GM21515 (cell line): ENCODE data around the gene ELMOD2.
"Not testable (repeated sequence)": the region's sequence is repeated elsewhere in the genome, so short reads cannot be mapped to it uniquely, and the experiment has no call there.

Experiments used
- ATAC-seq: cut with Tn5 transposase; IDR thresholded peaks from one replicate; pipeline ENCODE4 v1.9.1; 2021; ENCODE audit not compliant: unreplicated experiment

The ELMOD2 gene

GRCh38 chr4:140523857-140524742, at the start of gene ELMOD2:
Gene ELMOD2, plus strand, starts transcription at chr4:140524168. Its CDS starts 1,261 bp downstream, at chr4:140525429.
- peak; percentile 100 for ATAC-seq

GRCh38 chr4:140483445-140483844, 40.5 kb upstream of the ELMOD2 start:
- no peak for ATAC-seq

- no peak for ATAC-seq
Observed at GRCh38 chr4:140485939-140486338, 38.0 kb upstream of the ELMOD2 start.

GRCh38 chr4:140497405-140497746, 26.6 kb upstream of the ELMOD2 start:
- no peak for ATAC-seq

- no peak for ATAC-seq
Observed at GRCh38 chr4:140497747-140498636, 26.0 kb upstream of the ELMOD2 start, which contains the start of gene MGAT4D. Gene MGAT4D, minus strand, starts transcription at chr4:140498293. Its CDS starts 71 bp downstream, at chr4:140498222.

GRCh38 chr4:140499391-140499790, 24.6 kb upstream of the ELMOD2 start:
- no peak for ATAC-seq

- ATAC-seq: no peak
Observed at GRCh38 chr4:140504261-140504660, 19.7 kb upstream of the ELMOD2 start.

- ATAC-seq: not testable (repeated sequence)
Observed at GRCh38 chr4:140513765-140514164, 10.2 kb upstream of the ELMOD2 start.

- no peak for ATAC-seq
Observed at GRCh38 chr4:140515423-140515822, 8.5 kb upstream of the ELMOD2 start.

- ATAC-seq: peak; percentile 12
Observed at GRCh38 chr4:140523370-140523856, 555 bp upstream of the ELMOD2 start.

- no peak for ATAC-seq
Observed at GRCh38 chr4:140529434-140529833, 5.5 kb downstream of the ELMOD2 start.

- no peak for ATAC-seq
Observed at GRCh38 chr4:140533951-140534480, 10.0 kb downstream of the ELMOD2 start.

- peak; percentile 100 for ATAC-seq
Observed at GRCh38 chr4:140556372-140557085, 32.6 kb downstream of the ELMOD2 start.

GRCh38 chr4:140557831-140558435, 34.0 kb downstream of the ELMOD2 start:
- no peak for ATAC-seq

GRCh38 chr4:140559696-140560095, 35.7 kb downstream of the ELMOD2 start:
- ATAC-seq: no peak

- no peak for ATAC-seq
Observed at GRCh38 chr4:140568507-140569306, 44.7 kb downstream of the ELMOD2 start, which contains the start of gene UCP1. Gene UCP1, minus strand, starts transcription at chr4:140568961. Its CDS starts 232 bp downstream, at chr4:140568729.

- no peak for ATAC-seq
Observed at GRCh38 chr4:140569307-140569638, 45.3 kb downstream of the ELMOD2 start.

GRCh38 chr4:140571620-140572019, 47.7 kb downstream of the ELMOD2 start:
- no peak for ATAC-seq

- no peak for ATAC-seq
Observed at GRCh38 chr4:140575489-140575888, 51.5 kb downstream of the ELMOD2 start.
